ENCODE data around the gene LY6G6C. TPM values are rescaled to one million over a fixed set of nuclear protein-coding genes. Genes with fewer than 3 reads are reported as not detected.

LY6G6C gene
- total and polyA plus RNA-seq, 2 of the 13 experiments (the other 11 are each of a cell fraction or from before 2014, with no cell fraction given), result 0.15 TPM; not detected in 1

DNA sequence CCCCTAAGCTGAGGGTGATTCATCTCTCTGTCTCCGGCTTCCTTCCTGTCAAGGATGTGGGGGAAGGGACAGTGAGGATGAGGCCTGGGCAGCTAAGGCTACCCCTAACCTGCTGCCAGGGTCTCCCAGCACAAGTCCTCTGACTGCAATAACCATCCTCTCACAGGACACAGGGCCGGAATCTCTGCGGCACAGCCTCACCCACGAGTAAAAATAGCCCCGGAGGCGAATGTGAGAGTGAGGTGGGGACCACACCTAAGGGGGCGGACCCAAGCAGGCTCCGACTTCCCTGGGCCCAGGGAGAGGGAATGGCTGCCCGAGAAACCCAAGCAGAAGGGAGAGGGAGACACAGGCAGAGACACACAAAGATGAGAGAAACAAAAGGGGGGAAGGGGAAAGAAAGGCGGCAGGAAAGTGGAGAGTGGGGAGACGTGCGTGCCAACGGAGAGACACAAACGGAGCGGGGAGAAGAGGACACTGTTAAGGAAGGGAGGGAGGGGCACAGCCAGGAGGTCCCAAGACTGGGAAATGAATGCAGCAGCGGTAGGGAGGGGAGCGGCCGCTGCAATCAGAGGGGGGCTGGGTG lies 13.4 kb upstream of the LY6G6C start (continued):
- TF ChIP-seq ZNF441 (CRISPR knock-in tag; IDR thresholded peaks at IDR 0.05; ENCODE audit: borderline replicate concordance) (0 out of 2 replicates have a peak, but pooled peaks have one; percentile 40), ONECUT2 (CRISPR knock-in tag; IDR thresholded peaks at IDR 0.05) (no peak), KLF12 (CRISPR knock-in tag; IDR thresholded peaks at IDR 0.05; ENCODE audit: borderline replicate concordance) (peak; percentile 18; the same call in 1 of the 2 replicates), EHMT2 (IDR thresholded peaks at IDR 0.05; ENCODE audit: borderline replicate concordance, low read depth, low read length) (no peak), TRIM24 (CRISPR knock-in tag; IDR thresholded peaks at IDR 0.05) (no peak), KLF15 (CRISPR knock-in tag; IDR thresholded peaks at IDR 0.05; ENCODE audit: borderline replicate concordance) (no peak), TBX3 (IDR thresholded peaks at IDR 0.05; ENCODE audit: borderline replicate concordance) (no peak), ETV5 (CRISPR knock-in tag; IDR thresholded peaks at IDR 0.05; ENCODE audit: borderline replicate concordance) (peak; percentile 95), KDM2A (CRISPR knock-in tag; IDR thresholded peaks at IDR 0.05; ENCODE audit: borderline replicate concordance, low read depth) (peak; percentile 24; the same call in 1 of the 2 replicates), ARID4A (CRISPR knock-in tag; IDR thresholded peaks at IDR 0.05; ENCODE audit: borderline replicate concordance) (peak; percentile 49; the same call in 1 of the 2 replicates), RAD21 (CRISPR knock-in tag; IDR thresholded peaks at IDR 0.05) (no peak), ZNF180 (CRISPR knock-in tag; IDR thresholded peaks at IDR 0.05; ENCODE audit: borderline replicate concordance, low read depth) (no peak), HNRNPK (IDR thresholded peaks at IDR 0.05; ENCODE audit: low read depth, low read length, poor library complexity, severe bottlenecking) (peak; percentile 55), ZNF775 (CRISPR knock-in tag; IDR thresholded peaks at IDR 0.05; ENCODE audit: borderline replicate concordance) (no peak), ZMAT3 (CRISPR knock-in tag; conservative IDR thresholded peaks at IDR 0.05) (peak; percentile 70; the same call in 1 of the 2 replicates), ZNF780A (CRISPR knock-in tag; IDR thresholded peaks at IDR 0.05) (no peak), ZNF501 (CRISPR knock-in tag; IDR thresholded peaks at IDR 0.05) (0 out of 2 replicates have a peak, but pooled peaks have one; percentile 7)
- TF ChIP-seq, protein P1, sequence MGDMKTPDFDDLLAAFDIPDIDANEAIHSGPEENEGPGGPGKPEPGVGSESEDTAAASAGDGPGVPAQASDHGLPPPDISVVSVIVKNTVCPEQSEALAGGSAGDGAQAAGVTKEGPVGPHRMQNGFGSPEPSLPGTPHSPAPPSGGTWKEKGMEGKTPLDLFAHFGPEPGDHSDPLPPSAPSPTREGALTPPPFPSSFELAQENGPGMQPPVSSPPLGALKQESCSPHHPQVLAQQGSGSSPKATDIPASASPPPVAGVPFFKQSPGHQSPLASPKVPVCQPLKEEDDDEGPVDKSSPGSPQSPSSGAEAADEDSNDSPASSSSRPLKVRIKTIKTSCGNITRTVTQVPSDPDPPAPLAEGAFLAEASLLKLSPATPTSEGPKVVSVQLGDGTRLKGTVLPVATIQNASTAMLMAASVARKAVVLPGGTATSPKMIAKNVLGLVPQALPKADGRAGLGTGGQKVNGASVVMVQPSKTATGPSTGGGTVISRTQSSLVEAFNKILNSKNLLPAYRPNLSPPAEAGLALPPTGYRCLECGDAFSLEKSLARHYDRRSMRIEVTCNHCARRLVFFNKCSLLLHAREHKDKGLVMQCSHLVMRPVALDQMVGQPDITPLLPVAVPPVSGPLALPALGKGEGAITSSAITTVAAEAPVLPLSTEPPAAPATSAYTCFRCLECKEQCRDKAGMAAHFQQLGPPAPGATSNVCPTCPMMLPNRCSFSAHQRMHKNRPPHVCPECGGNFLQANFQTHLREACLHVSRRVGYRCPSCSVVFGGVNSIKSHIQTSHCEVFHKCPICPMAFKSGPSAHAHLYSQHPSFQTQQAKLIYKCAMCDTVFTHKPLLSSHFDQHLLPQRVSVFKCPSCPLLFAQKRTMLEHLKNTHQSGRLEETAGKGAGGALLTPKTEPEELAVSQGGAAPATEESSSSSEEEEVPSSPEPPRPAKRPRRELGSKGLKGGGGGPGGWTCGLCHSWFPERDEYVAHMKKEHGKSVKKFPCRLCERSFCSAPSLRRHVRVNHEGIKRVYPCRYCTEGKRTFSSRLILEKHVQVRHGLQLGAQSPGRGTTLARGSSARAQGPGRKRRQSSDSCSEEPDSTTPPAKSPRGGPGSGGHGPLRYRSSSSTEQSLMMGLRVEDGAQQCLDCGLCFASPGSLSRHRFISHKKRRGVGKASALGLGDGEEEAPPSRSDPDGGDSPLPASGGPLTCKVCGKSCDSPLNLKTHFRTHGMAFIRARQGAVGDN (CRISPR knock-in tag; IDR thresholded peaks at IDR 0.05), result peak; percentile 88

Measured in HepG2 (cell line).